IMR-90 (cell line): ENCODE data around the gene ARPC5L. TPM values are rescaled to one million over a fixed set of nuclear protein-coding genes. Genes with fewer than 3 reads are reported as not detected.

ENCODE experiments used
- ATAC-seq: fragments of 200-7000 bp; cut with Tn5 transposase; 2 replicates; pipeline ENCODE4 v1.9.1; 2020; ENCODE audit warnings: low read depth, mild to moderate bottlenecking, moderate library complexity
- BruUV-seq: library from RNA; stranded (reverse); fragments of 400-500 nt; replicated peaks from 2 replicates; lab custom pipeline; 2021; lab: Mats Ljungman, UMichigan
- CTCF ChIA-PET: fragments of 300-600 bp; formaldehyde crosslinking; extraction: SDS; loops from one replicate; lab custom pipeline; 2021; ENCODE audit warnings: antibody characterized with exemption; lab: Yijun Ruan, JAX
- POLR2A ChIA-PET: fragments of 300-600 bp; sonication (Branson Sonifier 250); formaldehyde crosslinking; loops from one replicate; lab custom pipeline; 2022; ENCODE audit warnings: antibody characterized with exemption; ENCODE audit not compliant: unreplicated experiment; lab: Charles Lee
- DNase-seq: peaks from one replicate; pipeline ENCODE4 v3.0.0; 2013
- H2AFZ ChIP-seq: replicated peaks from 2 replicates; pipeline ENCODE3; 2013; ENCODE audit warnings: low read length, mild to moderate bottlenecking; ENCODE audit not compliant: poor library complexity
- H2AK5ac ChIP-seq: 2 replicates; pipeline ENCODE4 v1.6.1; 2013; ENCODE audit warnings: low read depth, low read length, inconsistent platforms
- H2AK9ac ChIP-seq: replicated peaks from 2 replicates; pipeline ENCODE3; 2013; ENCODE audit warnings: mild to moderate bottlenecking, low read depth, low read length, moderate library complexity; ENCODE audit not compliant: poor library complexity
- H2BK120ac ChIP-seq: 2 replicates; pipeline ENCODE4 v1.6.1; 2013; ENCODE audit warnings: low read depth, low read length, inconsistent platforms
- H2BK15ac ChIP-seq: 3 replicates; pipeline ENCODE4 v1.6.1; 2013; ENCODE audit warnings: low read depth, low read length, inconsistent platforms
- H2BK20ac ChIP-seq: 2 replicates; pipeline ENCODE4 v1.6.1; 2013; ENCODE audit warnings: low read depth, mild to moderate bottlenecking, inconsistent platforms, low read length, moderate library complexity
- H2BK5ac ChIP-seq: 2 replicates; pipeline ENCODE4 v1.6.1; 2013; ENCODE audit warnings: mild to moderate bottlenecking, low read depth, low read length, inconsistent platforms; ENCODE audit not compliant: poor library complexity, severe bottlenecking
- H3K14ac ChIP-seq: replicated peaks from 2 replicates; pipeline ENCODE4 v1.6.1; 2013; ENCODE audit warnings: low read depth, low read length, inconsistent platforms
- H3K18ac ChIP-seq: 2 replicates; pipeline ENCODE4 v1.6.1; 2013; ENCODE audit warnings: low read depth, low read length, control low read depth
- H3K23ac ChIP-seq: 2 replicates; pipeline ENCODE4 v1.6.1; 2013; ENCODE audit warnings: low read depth, low read length, inconsistent platforms
- H3K27ac ChIP-seq: 2 replicates; pipeline ENCODE4 v1.5.1; 2013; ENCODE audit warnings: mild to moderate bottlenecking, control low read depth, low read length; ENCODE audit not compliant: insufficient read depth
- H3K27me3 ChIP-seq: 2 replicates; pipeline ENCODE4 v1.6.1; 2013; ENCODE audit warnings: low read length; ENCODE audit not compliant: control insufficient read depth, insufficient read depth
- H3K36me3 ChIP-seq: 2 replicates; pipeline ENCODE4 v1.6.1; 2013; ENCODE audit warnings: low read length, mixed read lengths; ENCODE audit not compliant: control insufficient read depth, insufficient read depth
- H3K4ac ChIP-seq: 2 replicates; pipeline ENCODE4 v1.6.1; 2013; ENCODE audit warnings: low read depth, low read length, inconsistent platforms
- H3K4me1 ChIP-seq: 2 replicates; pipeline ENCODE4 v1.6.1; 2013; ENCODE audit warnings: low read length, mixed read lengths; ENCODE audit not compliant: control insufficient read depth, insufficient read depth
- H3K4me2 ChIP-seq: 2 replicates; pipeline ENCODE4 v1.6.1; 2013; ENCODE audit warnings: low read depth, mild to moderate bottlenecking, control low read depth, low read length, moderate library complexity
- H3K4me3 ChIP-seq: 2 replicates; pipeline ENCODE4 v1.5.1; 2013; ENCODE audit warnings: low read depth, mild to moderate bottlenecking, control low read depth, low read length, moderate library complexity; ENCODE audit not compliant: insufficient read depth
- H3K56ac ChIP-seq: 2 replicates; pipeline ENCODE4 v1.6.1; 2013; ENCODE audit warnings: low read length, inconsistent platforms; ENCODE audit not compliant: insufficient read depth; ENCODE audit errors: extremely low read depth
- H3K79me1 ChIP-seq, 2 experiments: 2 replicates each; pipeline ENCODE4 v1.6.1; 2013; ENCODE audit warnings: low read length in 2 of 2, inconsistent platforms in 1 of 2, low read depth in 1 of 2
- H3K9ac ChIP-seq: 2 replicates; pipeline ENCODE4 v1.6.1; 2013; ENCODE audit warnings: low read depth, low read length, control low read depth
- H3K9me1 ChIP-seq: 2 replicates; pipeline ENCODE4 v1.6.1; 2013; ENCODE audit warnings: low read length, inconsistent platforms; ENCODE audit not compliant: insufficient read depth
- H3K9me3 ChIP-seq: 2 replicates; pipeline ENCODE4 v1.6.1; 2013; ENCODE audit warnings: low read length; ENCODE audit not compliant: control insufficient read depth, insufficient read depth
- H4K20me1 ChIP-seq: 2 replicates; pipeline ENCODE4 v1.6.1; 2013; ENCODE audit warnings: low read length, inconsistent platforms; ENCODE audit not compliant: insufficient read depth
- H4K5ac ChIP-seq: 2 replicates; pipeline ENCODE4 v1.6.1; 2013; ENCODE audit warnings: mild to moderate bottlenecking, low read depth, low read length, control low read depth
- H4K8ac ChIP-seq, 2 experiments: 2 replicates each; pipeline ENCODE4 v1.6.1; 2013; ENCODE audit warnings: low read depth in 2 of 2, low read length in 2 of 2, control low read depth in 1 of 2, inconsistent platforms in 1 of 2
- H4K91ac ChIP-seq: 2 replicates; pipeline ENCODE4 v1.6.1; 2013; ENCODE audit warnings: low read depth, low read length, inconsistent platforms; ENCODE audit not compliant: insufficient read depth
- BHLHE40 ChIP-seq: fragments of 150-350 bp; IDR thresholded peaks from 2 replicates; pipeline ENCODE4 v1.6.1; 2016; ENCODE audit warnings: mild to moderate bottlenecking, low read depth, low read length
- FOS ChIP-seq: fragments of 150-350 bp; IDR thresholded peaks from 2 replicates; pipeline ENCODE4 v1.6.1; 2016; ENCODE audit warnings: low read depth, low read length
- MAZ ChIP-seq: IDR thresholded peaks from 2 replicates; pipeline ENCODE4 v1.6.1; 2012; ENCODE audit warnings: low read depth, mild to moderate bottlenecking, low read length, improper control_type of control experiment, moderate library complexity, borderline replicate concordance
- MXI1 ChIP-seq: IDR thresholded peaks from 2 replicates; pipeline ENCODE4 v1.6.1; 2012; ENCODE audit warnings: low read depth, mild to moderate bottlenecking, low read length, moderate library complexity, borderline replicate concordance
- NFE2L2 ChIP-seq: fragments of 150-350 bp; IDR thresholded peaks from 2 replicates; pipeline ENCODE4 v1.6.1; 2016; ENCODE audit warnings: low read depth, mild to moderate bottlenecking, low read length
- POLR2A ChIP-seq: IDR thresholded peaks from 2 replicates; pipeline ENCODE4 v1.6.1; 2012; ENCODE audit warnings: mild to moderate bottlenecking, low read depth, low read length
- RAD21 ChIP-seq: IDR thresholded peaks from 2 replicates; pipeline ENCODE4 v1.6.1; 2012; ENCODE audit warnings: low read length, improper control_type of control experiment
- RCOR1 ChIP-seq: IDR thresholded peaks from 2 replicates; pipeline ENCODE4 v1.6.1; 2012; ENCODE audit warnings: mild to moderate bottlenecking, low read length, improper control_type of control experiment; ENCODE audit not compliant: insufficient replicate concordance
- RFX5 ChIP-seq: IDR thresholded peaks from 2 replicates; pipeline ENCODE4 v1.8.0; 2012; ENCODE audit warnings: low read depth, mild to moderate bottlenecking, low read length, moderate library complexity
- SMC3 ChIP-seq: fragments of 150-350 bp; IDR thresholded peaks from 2 replicates; pipeline ENCODE4 v1.6.1; 2016; ENCODE audit warnings: low read depth, mild to moderate bottlenecking, antibody characterized with exemption, low read length, moderate library complexity
- WGBS, 2 experiments: methylation state at CpG; one replicate each; pipeline versions ENCODE4 v1.1.5 to v1.1.7; 2013; ENCODE audit warnings: missing lambda C conversion rate in 2 of 2; ENCODE audit not compliant: insufficient read length in 1 of 2; ENCODE audit errors: extremely low coverage in 2 of 2; 5-methylcytosine and 5-hydroxymethylcytosine counted together
- dilution Hi-C: fragments of 300-500 bp; cut with HindIII; formaldehyde crosslinking; loops from one replicate; pipeline ENCODE4 v1.14.3; 2018; ENCODE audit warnings: low sequenced_read_pairs; ENCODE audit not compliant: unreplicated experiment
- in situ Hi-C: fragments of 300-500 bp; cut with MboI; formaldehyde crosslinking; loops from 3 replicates; pipeline ENCODE4 v1.14.3; 2019; ENCODE audit warnings: low sequenced_read_pairs, inconsistent platforms, mixed read lengths
- intact Hi-C: fragments of 100-400 bp; cut with micrococcal nuclease; formaldehyde crosslinking; loops from 2 replicates; pipeline ENCODE4 v1.10.0; 2022
- polyA plus RNA-seq, 3 experiments: library from polyadenylated mRNA; depleted of rRNA; stranded (reverse); fragments of >200 nt; gene quantifications; 2 replicates each; pipeline ENCODE4 v1.2.3, GENCODE V29; 2012; ENCODE audit warnings: low replicate concordance in 1 of 3
- total RNA-seq: library from RNA; depleted of rRNA; stranded (reverse); fragments of >200 nt; gene quantifications from 2 replicates; pipeline ENCODE4 v1.2.3, GENCODE V29; 2012
- TF ChIP-seq, protein P1 (sequence below): fragments of 150-350 bp; IDR thresholded peaks from 2 replicates; pipeline ENCODE4 v1.6.1; 2017; ENCODE audit warnings: mild to moderate bottlenecking, antibody characterized with exemption, low read length, low read depth
- TF ChIP-seq, protein P2 (sequence below): conservative IDR thresholded peaks from 2 replicates; pipeline ENCODE4 v1.5.1; 2012; ENCODE audit warnings: mild to moderate bottlenecking, low read depth, low read length, improper control_type of control experiment
- TF ChIP-seq, protein P3 (sequence below): fragments of 150-350 bp; IDR thresholded peaks from 2 replicates; pipeline ENCODE4 v1.6.1; 2016; ENCODE audit warnings: low read depth, mild to moderate bottlenecking, low read length, moderate library complexity, borderline replicate concordance

Gene ARPC5L
- total and polyA plus RNA-seq, 2 of the 4 experiments (the other 2 are of a cell fraction), result 11.1 to 53.8 TPM

DNA sequence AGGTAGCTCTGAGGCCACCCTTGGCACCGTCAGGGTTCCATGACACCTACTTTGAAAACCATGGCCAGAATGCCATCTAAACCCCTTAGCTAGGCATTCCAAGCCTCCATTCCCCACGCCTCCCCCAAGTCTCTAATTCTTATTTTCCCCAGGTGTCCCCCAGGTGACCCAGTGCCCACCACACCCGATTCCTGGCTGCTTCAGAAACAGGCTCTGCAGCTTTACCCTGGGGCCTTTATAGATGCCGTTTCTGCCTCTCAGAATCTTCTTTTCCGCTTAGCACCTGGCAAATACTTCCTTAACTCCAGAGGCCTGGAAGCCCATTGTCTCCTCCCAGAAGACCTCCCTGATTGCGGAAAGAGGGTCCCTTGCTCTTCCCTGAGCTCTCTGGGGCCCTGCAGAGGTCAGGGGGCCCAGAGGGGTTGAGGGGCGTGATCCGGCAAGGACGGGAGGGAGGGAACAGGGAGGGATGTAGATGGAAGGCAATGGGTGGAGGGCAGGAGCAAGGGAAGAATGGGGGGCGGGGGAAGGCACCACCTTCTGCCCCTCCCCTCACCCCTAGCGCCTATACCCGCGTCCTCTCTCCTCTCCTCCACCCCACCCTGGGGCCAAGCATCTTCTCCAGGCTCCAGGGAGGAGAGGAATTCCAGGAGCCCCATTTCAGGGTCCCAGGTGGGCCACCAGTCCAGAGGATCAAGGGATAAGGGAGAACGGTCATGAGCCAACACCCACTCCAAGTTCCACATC is 20.7 kb upstream of the ARPC5L start:
- Histone ChIP-seq H3K4ac (no peak overlapping the region), H3K9me1 (no peaks in the 10 kb centered on the region), H2BK20ac (no peak overlapping the region), H3K18ac (no peak overlapping the region), H3K4me1 (no peaks in the 10 kb centered on the region), H2BK120ac (no peak overlapping the region), H3K14ac (no peak overlapping the region), H3K4me2 (no peak overlapping the region), H3K23ac (no peak overlapping the region), H4K91ac (no peak overlapping the region), H2BK15ac (no peak overlapping the region), H2AK9ac (no peak overlapping the region), H3K27me3 (no peaks in the 10 kb centered on the region), H4K5ac (no peak overlapping the region), H4K20me1 (no peaks in the 10 kb centered on the region), H4K8ac (no peak overlapping the region), H3K9ac (no peak overlapping the region), H3K36me3 (no peaks in the 10 kb centered on the region), H3K79me1 (no peaks in the 10 kb centered on the region), H3K56ac (no peak overlapping the region), H3K9me3 (no peaks in the 10 kb centered on the region), H3K27ac (no peak overlapping the region), H2AFZ (no peak overlapping the region), H2BK5ac (no peak overlapping the region), H2AK5ac (no peak overlapping the region), H3K4me3 (no peak overlapping the region)
- in situ Hi-C loops (no loop called here), dilution Hi-C loops (no loop called here), intact Hi-C loops (no loop called here)
- TF ChIP-seq MAZ (no peak), FOS (no peak), RAD21 (no peak), SMC3 (no peak), POLR2A (no peak), RFX5 (no peak), RCOR1 (no peak), NFE2L2 (no peak), BHLHE40 (no peak), MXI1 (no peak)
- TF ChIP-seq, protein P1, sequence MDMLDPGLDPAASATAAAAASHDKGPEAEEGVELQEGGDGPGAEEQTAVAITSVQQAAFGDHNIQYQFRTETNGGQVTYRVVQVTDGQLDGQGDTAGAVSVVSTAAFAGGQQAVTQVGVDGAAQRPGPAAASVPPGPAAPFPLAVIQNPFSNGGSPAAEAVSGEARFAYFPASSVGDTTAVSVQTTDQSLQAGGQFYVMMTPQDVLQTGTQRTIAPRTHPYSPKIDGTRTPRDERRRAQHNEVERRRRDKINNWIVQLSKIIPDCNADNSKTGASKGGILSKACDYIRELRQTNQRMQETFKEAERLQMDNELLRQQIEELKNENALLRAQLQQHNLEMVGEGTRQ, result no peak
- TF ChIP-seq, protein P2, sequence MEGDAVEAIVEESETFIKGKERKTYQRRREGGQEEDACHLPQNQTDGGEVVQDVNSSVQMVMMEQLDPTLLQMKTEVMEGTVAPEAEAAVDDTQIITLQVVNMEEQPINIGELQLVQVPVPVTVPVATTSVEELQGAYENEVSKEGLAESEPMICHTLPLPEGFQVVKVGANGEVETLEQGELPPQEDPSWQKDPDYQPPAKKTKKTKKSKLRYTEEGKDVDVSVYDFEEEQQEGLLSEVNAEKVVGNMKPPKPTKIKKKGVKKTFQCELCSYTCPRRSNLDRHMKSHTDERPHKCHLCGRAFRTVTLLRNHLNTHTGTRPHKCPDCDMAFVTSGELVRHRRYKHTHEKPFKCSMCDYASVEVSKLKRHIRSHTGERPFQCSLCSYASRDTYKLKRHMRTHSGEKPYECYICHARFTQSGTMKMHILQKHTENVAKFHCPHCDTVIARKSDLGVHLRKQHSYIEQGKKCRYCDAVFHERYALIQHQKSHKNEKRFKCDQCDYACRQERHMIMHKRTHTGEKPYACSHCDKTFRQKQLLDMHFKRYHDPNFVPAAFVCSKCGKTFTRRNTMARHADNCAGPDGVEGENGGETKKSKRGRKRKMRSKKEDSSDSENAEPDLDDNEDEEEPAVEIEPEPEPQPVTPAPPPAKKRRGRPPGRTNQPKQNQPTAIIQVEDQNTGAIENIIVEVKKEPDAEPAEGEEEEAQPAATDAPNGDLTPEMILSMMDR, result no peak
- TF ChIP-seq, protein P3, sequence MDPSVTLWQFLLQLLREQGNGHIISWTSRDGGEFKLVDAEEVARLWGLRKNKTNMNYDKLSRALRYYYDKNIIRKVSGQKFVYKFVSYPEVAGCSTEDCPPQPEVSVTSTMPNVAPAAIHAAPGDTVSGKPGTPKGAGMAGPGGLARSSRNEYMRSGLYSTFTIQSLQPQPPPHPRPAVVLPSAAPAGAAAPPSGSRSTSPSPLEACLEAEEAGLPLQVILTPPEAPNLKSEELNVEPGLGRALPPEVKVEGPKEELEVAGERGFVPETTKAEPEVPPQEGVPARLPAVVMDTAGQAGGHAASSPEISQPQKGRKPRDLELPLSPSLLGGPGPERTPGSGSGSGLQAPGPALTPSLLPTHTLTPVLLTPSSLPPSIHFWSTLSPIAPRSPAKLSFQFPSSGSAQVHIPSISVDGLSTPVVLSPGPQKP, result no peak
- ATAC-seq (no peak), DNase-seq (no peak)
- POLR2A ChIA-PET, result no interaction called here
- no TSS peak for BruUV-seq
- CTCF ChIA-PET, result interaction anchor here (0.7 to 2.3 kb wide), 5 partner anchors 9 to 69 kb away, joined by 3 to 16 read pairs (median 8); partner anchors contain the start of gene WDR38
- WGBS, 2 experiments, result 75% methylated on average over 2 of the region's 14 CpGs; no CpG with 5 or more reads in 1 of the 2 experiments
